ENCODE measurements around the gene PNPT1.
"Not testable (repeated sequence)": the region's sequence is repeated elsewhere in the genome, so short reads cannot be mapped to it uniquely, and the experiment has no call there.

The PNPT1 gene

DNA sequence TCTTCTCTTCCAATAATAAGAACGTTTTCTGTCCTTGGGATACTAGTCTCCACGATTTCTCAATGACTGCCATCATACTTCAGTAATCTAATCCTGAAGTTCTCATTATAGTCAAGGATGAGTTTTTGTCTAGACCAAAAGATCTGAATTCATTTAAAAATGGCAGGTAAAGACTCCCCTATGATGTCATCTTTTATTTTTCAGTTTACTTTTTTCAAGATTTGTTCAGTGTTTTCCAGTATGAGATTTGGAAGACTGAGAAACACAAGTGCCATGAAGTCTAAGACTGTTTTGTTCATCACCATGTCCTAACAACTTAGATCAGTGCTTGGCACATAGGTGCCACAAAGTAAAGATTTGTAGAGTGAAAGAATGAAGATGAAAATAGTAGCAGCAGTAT, 40.4 kb downstream of the PNPT1 start:
- DNase-seq = no peak

- no peak for DNase-seq
These were observed 44.4 kb downstream of the PNPT1 start for GRCh38 chr2:55649211-55649610.

DNA sequence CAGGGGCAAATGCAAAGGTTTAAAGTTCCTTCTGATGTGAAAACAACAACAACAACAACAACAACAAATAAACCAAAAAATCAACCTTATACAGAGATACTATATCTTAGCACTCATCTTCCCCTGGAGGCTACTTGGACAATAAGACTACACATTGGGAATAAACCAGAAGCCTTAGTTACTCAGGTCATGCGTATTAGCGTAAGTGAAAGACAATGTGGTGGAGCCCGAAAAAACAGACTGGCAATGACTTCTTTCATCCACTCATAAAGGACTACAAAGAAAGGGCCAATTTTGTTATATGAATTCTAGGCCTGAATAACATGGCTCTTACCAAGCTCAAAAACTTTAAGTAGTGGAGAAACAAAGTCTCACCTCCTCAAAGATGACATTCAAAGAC, 56.8 kb downstream of the PNPT1 start:
- DNase-seq = no peak

DNA sequence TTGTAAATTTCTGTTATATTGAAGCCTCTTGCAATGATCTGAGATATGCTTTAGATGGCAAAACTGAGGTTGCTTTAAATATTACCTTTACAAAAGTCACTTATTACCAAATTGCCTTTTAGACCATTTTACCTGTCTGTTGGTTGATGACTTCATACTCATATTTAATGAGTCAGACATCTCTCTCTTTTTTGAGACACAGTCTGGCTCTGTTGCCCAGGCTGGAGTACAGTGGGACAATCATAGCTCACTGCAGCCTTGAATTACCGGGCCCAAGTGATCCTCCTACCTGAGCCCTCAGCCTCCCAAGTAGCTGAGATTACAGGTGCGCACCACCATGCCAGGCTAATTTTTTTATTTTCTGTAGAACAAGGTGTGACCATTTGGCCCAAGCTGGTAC, 64.7 kb downstream of the PNPT1 start:
- no peak for DNase-seq

DNA sequence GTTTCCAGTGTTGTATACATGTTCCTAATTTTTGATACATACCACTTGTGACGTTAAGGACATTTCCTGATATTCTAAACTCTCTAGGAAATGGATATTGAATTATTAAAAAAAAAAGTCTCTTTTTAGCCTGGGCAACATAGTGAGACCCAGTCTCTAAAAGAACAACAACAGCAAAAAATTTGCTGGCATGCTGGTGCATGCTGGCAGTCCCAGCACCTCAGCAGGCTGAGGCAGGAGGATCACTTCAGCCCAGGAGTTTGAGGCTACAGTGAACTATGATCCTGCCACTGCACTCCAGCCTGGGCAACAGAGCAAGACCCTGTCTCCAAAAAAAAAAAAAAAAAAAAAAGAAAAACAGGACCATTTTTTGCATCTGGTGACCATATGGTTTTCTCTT, 65.7 kb downstream of the PNPT1 start:
- DNase-seq = no peak

- DNase-seq = no peak
These were observed 71.8 kb downstream of the PNPT1 start for GRCh38 chr2:55621802-55622201.

DNA sequence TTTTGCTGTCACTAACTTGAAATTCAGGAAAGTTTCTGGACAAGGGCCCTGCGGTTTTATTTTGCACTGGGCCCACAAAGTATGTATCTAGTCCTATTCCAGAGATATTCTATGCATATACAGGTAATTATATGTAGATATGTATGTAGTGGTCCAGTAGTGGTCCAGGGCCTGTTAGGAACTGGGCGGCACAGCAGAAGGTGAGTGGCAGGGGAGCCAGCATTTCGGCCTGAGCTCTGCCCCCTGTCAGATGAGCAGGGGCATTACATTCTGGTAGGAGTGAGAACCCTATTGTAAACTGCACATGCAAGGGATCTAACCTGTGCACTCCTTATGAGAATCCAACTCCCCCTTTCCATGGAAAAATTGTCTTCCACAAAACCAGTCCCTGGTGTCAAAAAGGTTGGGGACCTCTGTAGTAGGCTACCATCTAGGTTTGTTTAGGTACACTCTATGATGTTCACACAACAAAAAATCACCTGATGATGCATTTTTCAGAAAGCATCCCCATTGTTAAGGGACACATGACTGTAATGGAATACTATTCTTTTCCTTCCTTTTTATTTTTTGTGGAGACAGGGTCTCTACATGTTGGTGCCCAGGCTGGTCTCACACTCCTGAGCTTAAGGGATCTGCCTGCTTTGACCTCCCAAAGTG, 73.4 kb downstream of the PNPT1 start:
- no peak for DNase-seq

- DNase-seq = no peak
These were observed 75.2 kb downstream of the PNPT1 start for GRCh38 chr2:55618275-55619055.

DNA sequence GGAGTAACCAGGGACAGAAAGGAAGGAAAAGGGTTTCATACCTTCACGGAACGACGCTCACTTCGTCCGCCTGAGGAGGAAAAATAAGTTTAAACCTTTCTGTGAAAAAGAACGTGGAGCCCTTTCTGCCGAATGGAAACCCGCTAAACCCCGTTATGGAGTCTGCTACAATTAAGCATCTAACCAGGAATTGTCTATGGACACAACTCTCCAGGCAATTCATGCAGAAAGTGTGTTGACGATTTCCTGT, 75.7 kb downstream of the PNPT1 start:
- DNase-seq = no peak

GRCh38 chr2:55617175-55618024, 76.2 kb downstream of the PNPT1 start, which contains the start of gene PPP4R3B:
Gene PPP4R3B (minus strand): TSS chr2:55617622. CDS start chr2:55617285, 337 bp downstream.
- DNase-seq = peak; percentile 98

DNA sequence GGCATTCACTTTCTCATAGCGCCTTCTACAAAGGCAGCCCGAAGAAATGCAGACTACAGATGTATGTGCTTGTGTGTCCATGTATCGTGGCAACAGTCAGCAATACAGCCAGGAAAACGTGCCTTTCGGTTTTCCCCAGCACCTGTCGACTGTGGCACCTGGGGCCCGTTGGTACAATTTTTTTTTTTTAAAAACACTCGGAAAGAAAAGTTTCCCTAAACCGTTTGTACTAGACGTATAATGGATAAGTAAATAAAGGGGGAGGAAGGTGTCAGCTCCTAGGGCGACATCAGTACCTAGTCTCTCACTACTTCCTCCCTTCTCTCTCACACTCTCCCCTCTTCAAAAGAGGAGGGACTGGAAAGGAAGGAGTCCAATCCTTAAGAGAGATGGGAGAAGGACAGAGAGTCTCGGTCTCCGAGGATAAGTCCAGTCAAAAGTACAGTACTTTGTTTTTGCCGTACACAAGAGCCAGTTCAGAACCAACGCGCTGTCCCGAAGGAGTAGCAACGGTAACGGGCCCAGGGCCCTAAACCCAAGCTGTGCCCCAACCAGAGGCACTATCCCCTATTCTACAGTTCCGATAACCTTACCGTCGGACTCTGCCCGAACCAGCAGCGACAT, 77.0 kb downstream of the PNPT1 start:
- no peak for DNase-seq

GRCh38 chr2:55611997-55612396, 81.6 kb downstream of the PNPT1 start:
- DNase-seq = no peak

- DNase-seq = no peak
These were observed 82.5 kb downstream of the PNPT1 start for GRCh38 chr2:55610954-55611743.

GRCh38 chr2:55609938-55610578, 83.6 kb downstream of the PNPT1 start:
- DNase-seq = no peak

- DNase-seq = no peak
These were observed 84.3 kb downstream of the PNPT1 start for GRCh38 chr2:55609193-55609794.

DNA sequence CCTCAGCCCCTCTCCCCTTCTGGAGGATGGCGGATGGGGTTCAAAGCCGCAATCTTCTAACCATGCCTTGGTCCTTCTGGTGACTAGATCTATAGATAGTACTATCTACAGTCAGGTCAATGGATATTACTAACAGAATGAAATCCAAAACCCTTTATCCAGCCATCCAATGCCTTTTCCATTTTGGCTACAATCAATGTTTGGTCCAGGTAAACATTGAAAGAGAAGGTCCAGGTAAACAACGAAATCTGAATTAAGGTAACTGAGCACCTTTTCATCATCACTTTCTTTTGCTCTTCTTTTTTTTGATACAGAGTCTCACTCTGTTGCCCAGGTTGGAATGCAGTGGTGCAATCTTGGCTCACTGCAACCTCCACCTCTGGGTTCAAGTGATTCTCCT, 85.9 kb downstream of the PNPT1 start:
- DNase-seq = no peak

DNA sequence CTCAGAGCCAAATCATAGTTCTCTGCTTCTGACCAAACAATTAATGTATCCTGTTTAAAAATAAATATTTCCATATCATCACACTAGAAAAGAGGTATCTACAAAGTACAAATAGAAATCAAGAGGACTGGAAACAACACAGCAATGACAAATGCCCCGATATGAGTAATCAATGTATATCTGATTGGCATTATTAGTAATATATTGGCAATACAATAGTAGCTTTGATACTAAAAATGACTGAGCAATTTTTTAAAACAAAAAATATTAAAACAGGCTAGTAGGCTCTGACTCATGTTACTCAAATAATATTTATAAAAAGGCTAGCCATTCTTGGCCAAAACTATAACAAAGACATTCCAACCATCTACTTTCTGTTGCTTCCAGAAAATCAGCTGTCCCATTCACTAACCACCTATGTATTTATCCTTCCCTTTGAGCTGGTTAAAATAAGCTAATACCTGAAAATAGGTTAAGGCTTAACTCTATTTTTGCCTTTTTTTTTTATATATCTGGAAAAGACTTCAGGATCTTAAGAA, 89.5 kb downstream of the PNPT1 start:
- DNase-seq = no peak

- DNase-seq = no peak
These were observed 91.8 kb downstream of the PNPT1 start for GRCh38 chr2:55601849-55602248.

- DNase-seq = no peak
These were observed 95.4 kb downstream of the PNPT1 start for GRCh38 chr2:55598056-55598795.

- DNase-seq = not testable (repeated sequence)
These were observed 96.8 kb downstream of the PNPT1 start for GRCh38 chr2:55596795-55597194.

- DNase-seq = no peak
These were observed 98.1 kb downstream of the PNPT1 start for GRCh38 chr2:55595536-55595935.
